Amygdala (tissue), 56 donors: ENCODE measurements around the gene HMX3.
"Not testable (repeated sequence)": the region's sequence is repeated elsewhere in the genome, so short reads cannot be mapped to it uniquely, and the experiment has no call there.

Experiments used
- DNase-seq, 56 donors: peaks; one replicate each; lab custom pipeline; 2025; lab: John Stamatoyannopoulos, UW

The HMX3 gene

DNA sequence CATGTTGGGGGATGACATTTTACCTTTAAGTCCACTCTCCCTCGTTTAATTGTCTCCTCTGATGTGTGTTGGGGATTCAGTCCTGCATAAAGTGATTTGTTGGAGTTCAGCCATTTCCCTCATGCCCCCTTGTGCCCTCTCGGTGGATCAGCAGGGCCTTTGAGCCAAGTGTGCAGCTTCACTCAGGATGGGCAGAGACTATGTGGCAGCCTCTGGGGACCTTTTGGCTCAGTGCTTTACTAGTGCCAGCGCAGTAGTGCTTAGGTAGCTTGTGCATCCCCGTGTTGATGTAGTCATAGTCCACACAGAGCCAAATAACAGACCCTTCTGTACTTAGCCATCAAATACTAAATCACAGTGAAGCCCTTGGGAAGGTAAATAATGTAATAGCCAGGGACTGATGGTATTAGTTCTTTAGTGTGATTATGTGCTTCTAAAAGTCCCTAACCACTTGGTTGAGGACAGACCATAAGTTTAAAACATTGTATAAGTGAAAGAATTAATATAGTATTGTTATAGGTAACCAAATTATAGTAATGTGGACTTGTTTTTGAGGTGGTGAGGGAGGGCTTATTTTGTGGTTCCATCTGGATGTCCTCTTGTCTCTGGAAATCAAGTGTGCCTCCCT lies 29.8 kb downstream of the HMX3 start:
- DNase-seq = no peak

DNA sequence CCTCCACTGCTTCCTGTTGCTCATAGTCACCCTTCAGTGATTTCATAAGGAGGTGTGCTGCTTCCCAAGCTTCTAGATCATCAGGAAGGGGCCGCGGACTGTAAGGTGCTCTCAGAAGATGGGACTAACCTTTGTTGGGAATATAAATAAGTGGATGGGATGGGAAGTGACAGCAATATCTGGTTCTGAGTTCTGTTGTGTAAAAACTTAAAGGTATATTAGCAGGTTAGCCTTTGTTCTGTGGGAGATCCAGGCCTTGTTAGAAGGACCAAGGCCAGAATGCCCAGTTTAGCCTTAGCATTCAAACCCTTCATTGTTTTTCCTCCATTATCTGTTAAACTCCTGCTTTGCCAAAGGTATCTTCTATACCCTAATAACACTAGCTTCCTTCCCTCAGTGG lies 30.8 kb downstream of the HMX3 start:
- no peak for DNase-seq

DNA sequence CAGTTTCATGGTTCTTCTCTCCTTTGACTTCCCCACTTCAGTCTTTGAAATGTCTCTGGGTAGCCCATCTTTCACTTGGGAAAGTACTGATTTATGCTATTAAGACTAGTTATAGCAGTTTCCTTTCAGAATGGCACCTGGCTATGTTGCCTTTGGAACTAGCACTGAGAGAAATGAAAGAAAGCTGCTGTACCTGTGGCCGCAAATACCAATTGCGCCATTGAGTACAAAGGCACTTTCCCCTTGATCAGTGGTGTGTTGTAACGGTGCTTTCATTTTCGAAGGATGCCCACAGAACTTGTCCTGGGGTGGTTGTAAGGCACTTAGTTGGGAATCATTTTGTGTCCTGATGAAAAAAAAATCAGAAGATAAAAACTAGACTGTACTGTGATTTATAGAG lies 35.2 kb downstream of the HMX3 start:
- no peak for DNase-seq

DNA sequence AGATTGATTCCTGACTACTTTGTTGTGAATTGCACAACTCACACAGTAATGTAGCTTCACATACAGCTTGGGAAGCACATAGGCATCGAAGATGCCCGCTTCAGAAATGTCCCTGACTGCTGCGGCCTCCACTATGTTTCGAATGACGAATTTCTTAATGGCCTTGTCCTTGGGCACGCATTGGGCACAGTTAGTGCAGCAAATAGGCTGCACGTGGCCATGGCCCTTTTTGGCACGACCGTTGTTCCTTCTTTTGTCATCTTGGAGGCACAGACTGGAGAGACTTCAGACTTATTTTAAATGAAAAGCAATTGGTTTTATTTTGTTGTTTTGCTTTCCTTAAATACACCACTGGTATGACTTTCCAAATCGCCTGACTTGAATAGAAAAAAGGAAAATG lies 35.8 kb downstream of the HMX3 start:
- not testable (repeated sequence) for DNase-seq

DNA sequence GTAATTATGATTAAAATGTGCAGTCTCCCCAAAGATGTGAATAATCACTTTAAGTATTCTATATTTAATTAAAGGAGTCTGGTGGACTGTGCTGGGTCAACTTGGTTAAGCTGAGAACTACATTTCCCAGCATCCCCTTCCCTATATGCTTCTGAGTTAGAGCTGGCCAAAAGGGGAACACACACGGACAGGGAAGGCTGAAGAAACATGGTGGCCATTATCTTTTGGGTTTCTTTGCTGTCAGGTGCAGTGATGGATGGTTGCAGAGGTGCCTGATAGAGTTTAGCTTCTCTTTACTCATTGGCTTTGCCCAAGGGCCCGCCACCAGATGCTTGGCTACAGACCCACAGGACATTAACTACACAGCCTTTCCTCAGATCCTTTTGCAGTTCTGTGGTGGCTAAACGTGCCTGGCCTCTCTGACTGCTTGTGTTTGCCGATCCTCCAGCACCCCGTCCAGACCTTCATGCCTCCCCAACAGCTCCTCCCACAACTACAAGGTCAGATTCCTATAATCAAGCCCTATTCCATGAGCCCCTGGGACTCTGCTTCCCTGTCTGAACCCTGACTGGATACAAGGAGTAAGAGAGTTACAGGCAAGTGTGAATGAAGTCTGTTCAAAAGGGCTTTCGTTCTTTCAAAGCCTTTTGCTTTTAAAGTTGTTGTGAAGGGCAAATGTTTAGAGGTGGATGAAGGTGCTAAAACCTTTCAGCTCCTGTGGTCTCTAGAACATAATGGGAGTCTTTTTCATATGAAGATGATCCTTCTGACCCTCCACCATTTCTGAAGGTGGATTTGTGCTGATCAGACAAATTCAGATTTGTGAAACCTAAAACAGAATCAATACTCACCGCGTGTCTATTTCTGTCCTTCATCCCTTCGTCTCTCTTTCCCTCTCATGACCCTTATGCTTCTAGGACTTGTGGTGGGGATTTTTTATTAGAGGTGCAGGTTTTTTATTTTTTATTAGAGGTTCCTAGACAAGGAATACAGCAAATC lies 39.9 kb downstream of the HMX3 start:
- no peak for DNase-seq

DNA sequence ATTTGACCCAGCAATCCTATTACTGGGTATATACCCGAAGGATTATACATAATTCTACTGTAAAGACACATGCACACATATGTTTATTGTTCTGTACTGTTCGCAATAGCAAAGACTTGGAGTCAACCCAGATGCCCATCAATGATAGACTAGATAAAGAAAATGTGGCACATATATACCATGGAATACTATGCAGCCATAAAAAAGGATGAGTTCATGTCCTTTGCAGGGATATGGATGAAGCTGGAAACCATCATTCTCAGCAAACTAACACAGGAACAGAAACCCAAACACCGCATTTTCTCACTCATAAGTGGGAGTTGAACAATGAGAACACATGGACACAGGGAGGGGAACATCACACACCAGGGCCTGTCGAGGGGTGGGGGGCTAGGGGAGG lies 42.6 kb downstream of the HMX3 start:
- DNase-seq = not testable (repeated sequence)

DNA sequence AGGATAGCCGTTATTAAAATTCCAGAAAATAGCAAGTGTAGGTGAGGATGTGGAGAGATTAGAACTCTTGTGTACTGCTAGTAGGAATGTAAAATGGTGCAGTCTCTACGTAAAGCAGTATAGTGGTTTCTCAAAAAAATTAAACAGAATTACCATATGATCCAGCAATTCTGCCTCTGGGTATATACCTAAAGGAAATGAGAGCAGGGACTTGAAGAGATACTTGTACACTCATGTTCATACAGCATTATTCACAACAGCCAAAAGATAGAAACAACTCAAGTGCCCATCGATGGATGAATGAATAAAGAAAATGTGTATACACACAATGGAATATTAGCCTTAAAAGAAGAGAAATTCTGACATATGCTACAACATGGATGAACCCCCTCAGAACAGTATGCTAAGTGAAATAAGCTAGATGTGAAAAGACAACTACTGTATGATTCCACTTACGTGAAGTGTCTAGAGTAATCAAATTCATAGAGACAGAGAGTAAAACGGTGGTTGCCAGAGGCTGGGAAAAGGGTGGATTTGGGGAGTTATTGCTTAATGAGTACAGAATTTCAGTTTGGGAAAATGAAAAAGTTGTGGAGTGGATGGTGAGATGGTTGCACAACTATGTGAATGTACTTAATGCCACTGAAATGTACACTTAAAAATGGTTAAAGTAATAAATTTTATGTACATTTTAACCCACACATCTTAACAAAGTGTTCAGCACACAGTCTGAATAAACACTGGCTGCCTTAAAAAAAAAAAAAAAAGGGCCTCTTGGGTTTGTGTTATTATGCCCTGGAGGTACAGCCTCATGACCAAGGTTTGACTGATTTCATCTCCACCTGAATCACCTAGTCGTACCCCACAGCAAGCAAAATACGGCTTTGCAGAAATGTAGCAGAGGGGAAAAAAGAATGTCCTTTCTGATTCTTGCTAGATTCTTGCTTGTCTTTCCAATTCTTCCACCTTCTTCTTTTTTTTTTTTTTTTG lies 44.6 kb downstream of the HMX3 start:
- no peak for DNase-seq

DNA sequence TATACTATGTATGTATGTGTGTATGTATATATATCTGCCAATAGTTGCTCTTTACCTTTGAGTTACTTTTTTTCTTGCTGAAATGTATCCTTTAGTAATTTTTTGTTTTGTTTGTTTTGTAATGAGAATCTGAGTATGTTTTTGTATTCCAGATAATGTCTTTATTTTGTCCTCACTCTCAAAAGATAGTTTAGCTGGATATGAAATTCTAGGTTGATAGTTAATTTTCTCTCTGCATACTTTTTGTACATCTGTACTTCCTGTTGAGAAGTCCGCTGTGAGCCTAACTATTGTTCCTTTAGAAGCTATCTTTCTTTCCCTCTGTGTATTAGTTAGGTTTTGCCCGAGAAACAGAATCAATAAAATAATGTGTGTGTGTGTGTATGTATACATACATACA lies 48.0 kb downstream of the HMX3 start:
- no peak for DNase-seq

DNA sequence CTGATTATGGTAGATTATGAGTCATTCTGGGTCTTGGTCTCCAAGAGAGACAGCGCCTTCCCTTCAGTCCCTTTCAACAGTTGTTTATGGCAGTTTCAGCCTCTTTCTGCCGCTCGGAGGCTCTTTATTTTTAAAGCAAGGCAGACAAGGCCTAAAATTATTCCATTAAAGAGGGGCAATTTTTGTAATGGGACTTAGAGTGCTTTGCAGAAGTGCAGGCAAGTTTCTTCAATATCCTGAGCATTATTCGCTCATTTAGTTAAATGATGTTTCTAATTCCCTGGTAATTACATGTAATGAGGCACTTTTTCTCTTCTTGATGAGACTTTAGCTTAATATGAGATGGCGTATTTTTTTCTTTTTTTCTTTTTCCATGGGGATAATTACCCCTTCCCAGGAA lies 52.0 kb downstream of the HMX3 start:
- no peak for DNase-seq
